GM23338 (cell line): ENCODE data around the gene CDH4. TPM values are rescaled to one million over a fixed set of nuclear protein-coding genes. Genes with fewer than 3 reads are reported as not detected.

ENCODE experiments used
- ATAC-seq: fragments of 200-7000 bp; cut with Tn5 transposase; 3 replicates; pipeline ENCODE4 v1.9.1; 2020
- DNase-seq: peaks from one replicate; pipeline ENCODE4 v3.0.0-alpha.2; 2015; ENCODE audit warnings: low spot score
- H2AFZ ChIP-seq: fragments of 200-600 bp; sonication (generic); 2 replicates; pipeline ENCODE4 v1.8.0; 2016; ENCODE audit warnings: antibody characterized with exemption, mild to moderate bottlenecking, moderate library complexity
- H3F3A ChIP-seq: fragments of 200-600 bp; sonication (generic); replicated peaks from 2 replicates; pipeline ENCODE4 v1.8.0; 2017; ENCODE audit warnings: antibody characterized with exemption, mixed run types, low read depth
- H3K27ac ChIP-seq: fragments of 200-600 bp; sonication (generic); 2 replicates; pipeline ENCODE4 v1.6.1; 2016; ENCODE audit warnings: low read depth
- H3K27me3 ChIP-seq: fragments of 200-600 bp; sonication (generic); 2 replicates; pipeline ENCODE4 v1.8.0; 2016; ENCODE audit warnings: mild to moderate bottlenecking, mixed run types, moderate library complexity; ENCODE audit not compliant: insufficient read depth
- H3K36me3 ChIP-seq: fragments of 200-600 bp; sonication (generic); 2 replicates; pipeline ENCODE4 v1.8.0; 2016; ENCODE audit warnings: mild to moderate bottlenecking; ENCODE audit not compliant: insufficient read depth
- H3K4me1 ChIP-seq: fragments of 200-600 bp; sonication (generic); 2 replicates; pipeline ENCODE4 v1.8.0; 2016; ENCODE audit warnings: mild to moderate bottlenecking, moderate library complexity; ENCODE audit not compliant: insufficient read depth
- H3K4me2 ChIP-seq: fragments of 200-600 bp; sonication (generic); 2 replicates; pipeline ENCODE4 v1.7.1; 2017; ENCODE audit warnings: mixed run types
- H3K4me3 ChIP-seq: fragments of 200-600 bp; sonication (generic); 2 replicates; pipeline ENCODE4 v1.6.1; 2016; ENCODE audit warnings: mixed run types
- H3K79me2 ChIP-seq: fragments of 200-600 bp; sonication (generic); replicated peaks from 2 replicates; pipeline ENCODE4 v1.8.0; 2017; ENCODE audit warnings: mild to moderate bottlenecking; ENCODE audit not compliant: insufficient read depth
- H3K9me2 ChIP-seq: fragments of 200-600 bp; sonication (generic); 2 replicates; pipeline ENCODE4 v1.8.0; 2017; ENCODE audit not compliant: insufficient read depth
- H4K20me1 ChIP-seq: fragments of 200-600 bp; sonication (generic); replicated peaks from 2 replicates; pipeline ENCODE4 v1.8.0; 2017; ENCODE audit warnings: mild to moderate bottlenecking; ENCODE audit not compliant: insufficient read depth
- H3K27ac Mint-ChIP-seq: 2 replicates; pipeline ENCODE4 v1.8.0; 2020; ENCODE audit warnings: inconsistent platforms, mild to moderate bottlenecking, moderate library complexity, mixed read lengths
- H3K27me3 Mint-ChIP-seq: 3 replicates; pipeline ENCODE4 v1.8.0; 2022; ENCODE audit warnings: low read depth, mild to moderate bottlenecking, moderate library complexity, mixed read lengths, inconsistent platforms; ENCODE audit not compliant: insufficient read depth, poor library complexity
- H3K36me3 Mint-ChIP-seq: 3 replicates; pipeline ENCODE4 v1.8.0; 2021; ENCODE audit warnings: low read depth, mild to moderate bottlenecking, inconsistent platforms, moderate library complexity, mixed read lengths
- H3K4me1 Mint-ChIP-seq: 3 replicates; pipeline ENCODE4 v1.8.0; 2020; ENCODE audit warnings: mild to moderate bottlenecking, inconsistent platforms, mixed read lengths
- H3K4me3 Mint-ChIP-seq: 3 replicates; pipeline ENCODE4 v1.8.0; 2021; ENCODE audit warnings: moderate library complexity, mild to moderate bottlenecking, inconsistent platforms, mixed read lengths
- H3K9me3 Mint-ChIP-seq: 3 replicates; pipeline ENCODE4 v1.8.0; 2020; ENCODE audit warnings: moderate library complexity, mild to moderate bottlenecking, inconsistent platforms, mixed read lengths
- CREB1 ChIP-seq: fragments of 250-450 bp; sonication (Bioruptor Pico); IDR thresholded peaks from 2 replicates; pipeline ENCODE4 v1.5.0; 2020; ENCODE audit warnings: low read depth, mild to moderate bottlenecking, moderate library complexity
- ETS1 ChIP-seq: IDR thresholded peaks from 2 replicates; pipeline ENCODE4 v1.6.1; 2016; ENCODE audit warnings: antibody characterized with exemption
- EZH2 ChIP-seq: fragments of 200-600 bp; sonication (generic); IDR thresholded peaks from one replicate; pipeline ENCODE4 v1.8.0; 2017; ENCODE audit warnings: antibody characterized with exemption, mild to moderate bottlenecking, low read depth; ENCODE audit not compliant: unreplicated experiment
- EZH2phosphoT487 ChIP-seq: fragments of 200-600 bp; sonication (generic); IDR thresholded peaks from one replicate; pipeline ENCODE4 v1.8.1; 2018; ENCODE audit warnings: antibody characterized with exemption; ENCODE audit not compliant: unreplicated experiment
- JUNB ChIP-seq: IDR thresholded peaks from one replicate; pipeline ENCODE4 v1.6.1; 2016; ENCODE audit warnings: antibody characterized with exemption; ENCODE audit not compliant: unreplicated experiment
- NANOG ChIP-seq: IDR thresholded peaks from 2 replicates; pipeline ENCODE4 v1.6.1; 2016; ENCODE audit warnings: antibody characterized with exemption, borderline replicate concordance
- POLR2AphosphoS5 ChIP-seq: IDR thresholded peaks from 2 replicates; pipeline ENCODE4 v1.6.1; 2016; ENCODE audit warnings: antibody characterized with exemption, low read depth
- STAT1 ChIP-seq: IDR thresholded peaks from one replicate; pipeline ENCODE4 v1.6.1; 2016; ENCODE audit warnings: antibody characterized with exemption; ENCODE audit not compliant: unreplicated experiment
- ZNF114 ChIP-seq: fragments of 250-450 bp; sonication (Bioruptor Pico); IDR thresholded peaks from 2 replicates; pipeline ENCODE4 v1.5.0; 2020; ENCODE audit warnings: mild to moderate bottlenecking, moderate library complexity
- polyA plus RNA-seq: library from polyadenylated mRNA; unstranded; fragments of >200 nt; fragmentation: Nextera tagmentation; extraction: Ambion mirVana; gene quantifications from 2 replicates; pipeline ENCODE4 v1.2.1, GENCODE V29; 2016
- total RNA-seq: library from RNA; depleted of rRNA; stranded (reverse); fragments of >200 nt; shearing (Covaris generic); gene quantifications from 2 replicates; pipeline ENCODE4 v1.2.3, GENCODE V29; 2014
- TF ChIP-seq, protein P1 (sequence below): IDR thresholded peaks from one replicate; pipeline ENCODE4 v1.6.1; 2018; ENCODE audit warnings: antibody characterized with exemption; ENCODE audit not compliant: unreplicated experiment
- TF ChIP-seq, protein P2 (sequence below), 2 experiments: fragments of 200-600 bp in 1 of 2; sonication (generic) in 1 of 2; conservative IDR thresholded peaks; 2 replicates each; pipeline versions ENCODE4 v1.5.1 to v1.6.1; 2016 to 2017; ENCODE audit warnings: antibody characterized with exemption in 2 of 2, low read depth in 2 of 2, mild to moderate bottlenecking in 2 of 2, moderate library complexity in 1 of 2

Gene CDH4
- total and polyA plus RNA-seq, 2 experiments from 2014 or later = 1.2 to 4.2 TPM

DNA sequence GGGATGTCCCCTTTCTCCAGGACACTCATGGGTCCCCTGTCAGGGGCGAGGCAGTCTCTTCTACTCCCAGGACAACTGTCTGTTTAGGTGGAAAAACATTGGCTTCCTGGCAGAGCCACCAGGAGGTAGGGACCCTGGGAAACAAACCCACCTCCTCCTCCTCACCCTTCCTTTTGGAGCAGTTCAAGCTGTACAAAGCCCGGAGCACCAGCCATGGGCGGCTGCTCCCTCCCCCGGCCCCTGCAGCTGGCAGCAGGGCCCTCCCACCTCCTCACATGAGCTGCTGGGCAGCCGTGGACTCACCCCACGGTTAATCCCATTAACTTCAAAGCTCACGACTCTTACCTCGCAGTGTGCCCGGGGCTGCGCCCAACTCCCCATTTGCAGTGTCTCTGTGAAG is 48.6 kb downstream of the CDH4 start (continued):
- TF ChIP-seq, protein P1, sequence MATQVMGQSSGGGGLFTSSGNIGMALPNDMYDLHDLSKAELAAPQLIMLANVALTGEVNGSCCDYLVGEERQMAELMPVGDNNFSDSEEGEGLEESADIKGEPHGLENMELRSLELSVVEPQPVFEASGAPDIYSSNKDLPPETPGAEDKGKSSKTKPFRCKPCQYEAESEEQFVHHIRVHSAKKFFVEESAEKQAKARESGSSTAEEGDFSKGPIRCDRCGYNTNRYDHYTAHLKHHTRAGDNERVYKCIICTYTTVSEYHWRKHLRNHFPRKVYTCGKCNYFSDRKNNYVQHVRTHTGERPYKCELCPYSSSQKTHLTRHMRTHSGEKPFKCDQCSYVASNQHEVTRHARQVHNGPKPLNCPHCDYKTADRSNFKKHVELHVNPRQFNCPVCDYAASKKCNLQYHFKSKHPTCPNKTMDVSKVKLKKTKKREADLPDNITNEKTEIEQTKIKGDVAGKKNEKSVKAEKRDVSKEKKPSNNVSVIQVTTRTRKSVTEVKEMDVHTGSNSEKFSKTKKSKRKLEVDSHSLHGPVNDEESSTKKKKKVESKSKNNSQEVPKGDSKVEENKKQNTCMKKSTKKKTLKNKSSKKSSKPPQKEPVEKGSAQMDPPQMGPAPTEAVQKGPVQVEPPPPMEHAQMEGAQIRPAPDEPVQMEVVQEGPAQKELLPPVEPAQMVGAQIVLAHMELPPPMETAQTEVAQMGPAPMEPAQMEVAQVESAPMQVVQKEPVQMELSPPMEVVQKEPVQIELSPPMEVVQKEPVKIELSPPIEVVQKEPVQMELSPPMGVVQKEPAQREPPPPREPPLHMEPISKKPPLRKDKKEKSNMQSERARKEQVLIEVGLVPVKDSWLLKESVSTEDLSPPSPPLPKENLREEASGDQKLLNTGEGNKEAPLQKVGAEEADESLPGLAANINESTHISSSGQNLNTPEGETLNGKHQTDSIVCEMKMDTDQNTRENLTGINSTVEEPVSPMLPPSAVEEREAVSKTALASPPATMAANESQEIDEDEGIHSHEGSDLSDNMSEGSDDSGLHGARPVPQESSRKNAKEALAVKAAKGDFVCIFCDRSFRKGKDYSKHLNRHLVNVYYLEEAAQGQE = no peak
- TF ChIP-seq STAT1 = no peak
- no peak for TF ChIP-seq CREB1 (CRISPR knock-in tag)
- no peak for TF ChIP-seq EZH2
- no peak for TF ChIP-seq ETS1

GRCh38 chr20:61301711-61302525 is 49.9 kb downstream of the CDH4 start:
- peaks cover 17% of the 10 kb centered on the region for H3K27me3 Mint-ChIP-seq
- Histone ChIP-seq H3K79me2 (no peaks in the 10 kb centered on the region), H2AFZ (no peak overlapping the region), H3F3A (no peaks in the 10 kb centered on the region), H3K4me1 (0 out of 2 replicates have a peak, but pooled peaks cover 6% of the 10 kb centered on the region), H4K20me1 (no peaks in the 10 kb centered on the region), H3K27me3 (no peaks in the 10 kb centered on the region), H3K4me3 (no peak overlapping the region), H3K27ac (no peak overlapping the region), H3K4me2 (no peak overlapping the region), H3K9me2 (no peaks in the 10 kb centered on the region), H3K36me3 (no peaks in the 10 kb centered on the region)
- no peaks in the 10 kb centered on the region for H3K9me3 Mint-ChIP-seq
- TF ChIP-seq, protein P2, sequence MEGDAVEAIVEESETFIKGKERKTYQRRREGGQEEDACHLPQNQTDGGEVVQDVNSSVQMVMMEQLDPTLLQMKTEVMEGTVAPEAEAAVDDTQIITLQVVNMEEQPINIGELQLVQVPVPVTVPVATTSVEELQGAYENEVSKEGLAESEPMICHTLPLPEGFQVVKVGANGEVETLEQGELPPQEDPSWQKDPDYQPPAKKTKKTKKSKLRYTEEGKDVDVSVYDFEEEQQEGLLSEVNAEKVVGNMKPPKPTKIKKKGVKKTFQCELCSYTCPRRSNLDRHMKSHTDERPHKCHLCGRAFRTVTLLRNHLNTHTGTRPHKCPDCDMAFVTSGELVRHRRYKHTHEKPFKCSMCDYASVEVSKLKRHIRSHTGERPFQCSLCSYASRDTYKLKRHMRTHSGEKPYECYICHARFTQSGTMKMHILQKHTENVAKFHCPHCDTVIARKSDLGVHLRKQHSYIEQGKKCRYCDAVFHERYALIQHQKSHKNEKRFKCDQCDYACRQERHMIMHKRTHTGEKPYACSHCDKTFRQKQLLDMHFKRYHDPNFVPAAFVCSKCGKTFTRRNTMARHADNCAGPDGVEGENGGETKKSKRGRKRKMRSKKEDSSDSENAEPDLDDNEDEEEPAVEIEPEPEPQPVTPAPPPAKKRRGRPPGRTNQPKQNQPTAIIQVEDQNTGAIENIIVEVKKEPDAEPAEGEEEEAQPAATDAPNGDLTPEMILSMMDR (conservative IDR thresholded peaks at IDR 0.05; ENCODE audit: low read depth in 2 of 2) = no peak
- no peak for TF ChIP-seq CREB1 (CRISPR knock-in tag)
- no peak for TF ChIP-seq JUNB
- no peak for TF ChIP-seq ZNF114
- TF ChIP-seq, protein P1 = no peak
- no peak for TF ChIP-seq EZH2
- no peak for TF ChIP-seq EZH2phosphoT487
- no peak for TF ChIP-seq NANOG
- no peak for TF ChIP-seq POLR2AphosphoS5
- no peak overlapping the region for H3K27ac Mint-ChIP-seq
- H3K4me3 Mint-ChIP-seq = no peak overlapping the region
- H3K36me3 Mint-ChIP-seq = no peaks in the 10 kb centered on the region
- DNase-seq = no peak
- peaks cover 12% of the 10 kb centered on the region for H3K4me1 Mint-ChIP-seq
- no peak for ATAC-seq
